ENCODE data around the gene STX8.
"Not testable (repeated sequence)": the region's sequence is repeated elsewhere in the genome, so short reads cannot be mapped to it uniquely, and the experiment has no call there.

Gene STX8

GRCh38 chr17:9568957-9569588 lies 6.5 kb downstream of the STX8 start:
- in situ Hi-C loops (cut with MboI; ENCODE audit: low sequenced_read_pairs, unreplicated experiment) = no loop called here
- DNase-seq (ENCODE audit: low spot score) = no peak
- no peak for TF ChIP-seq CTCF (IDR thresholded peaks at IDR 0.05; ENCODE audit: borderline replicate concordance, control extremely low read depth, extremely low read depth, insufficient read depth, missing control alignments)

- DNase-seq (ENCODE audit: low spot score) = no peak
- no peak for TF ChIP-seq CTCF (IDR thresholded peaks at IDR 0.05; ENCODE audit: borderline replicate concordance, control extremely low read depth, extremely low read depth, insufficient read depth, missing control alignments)
- in situ Hi-C loops (cut with MboI; ENCODE audit: low sequenced_read_pairs, unreplicated experiment) = no loop called here
These were observed 7.6 kb downstream of the STX8 start for GRCh38 chr17:9568004-9568403.

DNA sequence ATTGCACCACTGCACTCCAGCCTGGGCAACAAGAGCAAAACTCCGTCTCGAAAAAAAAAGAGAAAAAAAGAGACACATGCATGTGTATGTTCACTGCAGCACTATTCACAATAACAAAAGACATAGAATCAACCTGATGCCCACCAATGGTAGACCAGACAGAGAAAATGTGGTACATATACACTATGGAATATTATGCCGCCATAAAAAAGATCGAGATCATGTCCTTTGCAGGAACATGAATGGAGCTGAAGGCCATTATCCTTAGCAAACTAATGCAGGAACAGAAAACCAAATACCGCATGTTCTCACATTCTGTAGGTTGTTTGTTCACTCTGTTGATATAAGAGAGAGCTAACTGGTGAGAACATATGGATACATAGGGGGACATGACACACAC lies 8.9 kb downstream of the STX8 start:
- in situ Hi-C loops (cut with MboI; ENCODE audit: low sequenced_read_pairs, unreplicated experiment); DNase-seq (ENCODE audit: low spot score): not testable (repeated sequence)

- in situ Hi-C loops (cut with MboI; ENCODE audit: low sequenced_read_pairs, unreplicated experiment) = no loop called here
- DNase-seq (ENCODE audit: low spot score) = no peak
These were observed 9.6 kb downstream of the STX8 start for GRCh38 chr17:9566067-9566466.

DNA sequence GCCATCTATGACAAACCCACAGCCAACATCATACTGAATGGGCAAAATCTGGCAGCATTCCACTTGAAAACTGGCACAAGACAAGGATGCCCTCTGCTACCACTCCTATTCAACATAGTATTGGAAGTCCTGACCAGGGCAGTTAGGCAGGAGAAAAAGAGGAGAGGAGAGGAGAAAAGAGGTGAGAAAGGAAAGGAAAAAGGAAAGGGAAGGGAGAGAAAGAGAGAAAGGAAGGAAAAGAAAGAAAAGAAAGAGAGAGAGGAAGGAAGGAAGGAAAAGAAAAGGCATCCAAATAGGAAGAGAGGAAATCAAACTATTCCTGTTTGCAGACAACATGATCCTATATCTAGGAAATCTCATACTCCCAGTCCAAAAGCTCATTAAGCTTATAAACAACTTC lies 11.5 kb downstream of the STX8 start:
- in situ Hi-C loops (cut with MboI; ENCODE audit: low sequenced_read_pairs, unreplicated experiment) = no loop called here
- DNase-seq (ENCODE audit: low spot score) = no peak
- no peak for TF ChIP-seq CTCF (IDR thresholded peaks at IDR 0.05; ENCODE audit: borderline replicate concordance, control extremely low read depth, extremely low read depth, insufficient read depth, missing control alignments)

More at GRCh38 chr17:9566067-9566466, 9.6 kb downstream of the STX8 start:
- TF ChIP-seq CTCF (IDR thresholded peaks at IDR 0.05; ENCODE audit: borderline replicate concordance, control extremely low read depth, extremely low read depth, insufficient read depth, missing control alignments) = no peak

- in situ Hi-C loops (cut with MboI; ENCODE audit: low sequenced_read_pairs, unreplicated experiment) = no loop called here
- no peak for DNase-seq (ENCODE audit: low spot score)
- TF ChIP-seq CTCF (IDR thresholded peaks at IDR 0.05; ENCODE audit: borderline replicate concordance, control extremely low read depth, extremely low read depth, insufficient read depth, missing control alignments) = no peak
These were observed 17.8 kb downstream of the STX8 start for GRCh38 chr17:9557857-9558256.

GRCh38 chr17:9557161-9557755 lies 18.4 kb downstream of the STX8 start:
- TF ChIP-seq CTCF (IDR thresholded peaks at IDR 0.05; ENCODE audit: borderline replicate concordance, control extremely low read depth, extremely low read depth, insufficient read depth, missing control alignments) = no peak
- no peak for DNase-seq (ENCODE audit: low spot score)
- in situ Hi-C loops (cut with MboI; ENCODE audit: low sequenced_read_pairs, unreplicated experiment) = no loop called here
